Measurements from ENCODE around the gene CDC42. TPM values are rescaled to one million over a fixed set of nuclear protein-coding genes. Genes with fewer than 3 reads are reported as not detected.

CDC42 gene
- total and polyA plus RNA-seq, 2 donors (not counting 1 experiment from before 2014, with no cell fraction given) = 325 to 446 TPM

- Histone ChIP-seq H2AFZ (ENCODE audit: low read length) (no peak overlapping the region), H3K4me2 (ENCODE audit: extremely low read depth, insufficient read depth, low read length) (no peak overlapping the region), H3K4me3 (replicated peaks in 1 of 4; ENCODE audit: control extremely low read depth in 1 of 4, insufficient read depth in 1 of 4, low read depth in 3 of 4, low read length in 4 of 4) (no peak overlapping the region), H3K27me3 (ENCODE audit: control insufficient read depth, insufficient read depth, low read length) (no peaks in the 10 kb centered on the region), H3K9me3 (ENCODE audit: control insufficient read depth, insufficient read depth, low read depth, low read length) (no peaks in the 10 kb centered on the region), H3K27ac (ENCODE audit: insufficient read depth, low read length) (no peak overlapping the region), H3K4me1 (ENCODE audit: control insufficient read depth, extremely low read depth, insufficient read depth, low read length) (no peaks in the 10 kb centered on the region), H4K20me1 (ENCODE audit: control insufficient read depth, extremely low read depth, insufficient read depth, low read length) (peaks cover 3% of the 10 kb centered on the region), H3K36me3 (ENCODE audit: control insufficient read depth, insufficient read depth, low read length) (peaks cover 10% of the 10 kb centered on the region), H3K79me2 (ENCODE audit: control insufficient read depth, insufficient read depth, low read length) (peaks cover 50% of the 10 kb centered on the region), H3K9ac (ENCODE audit: insufficient read depth, low read length) (no peak overlapping the region)
- TF ChIP-seq CTCF (conservative IDR thresholded peaks at IDR 0.05 in 1 of 2, IDR thresholded peaks at IDR 0.05 in 1 of 2; ENCODE audit: low read depth in 1 of 2, low read length in 2 of 2) (no peak), EZH2 (IDR thresholded peaks at IDR 0.05; ENCODE audit: low read length, missing control alignments) (no peak)
- DNase-seq (ENCODE audit: low read depth in 2 of 2) = no peak
Measured at GRCh38 chr1:22098752-22099151, 46.2 kb downstream of the CDC42 start.

- Histone ChIP-seq H2AFZ (ENCODE audit: low read length) (no peak overlapping the region), H3K36me3 (ENCODE audit: control insufficient read depth, insufficient read depth, low read length) (peaks cover 10% of the 10 kb centered on the region), H3K79me2 (ENCODE audit: control insufficient read depth, insufficient read depth, low read length) (peaks cover 45% of the 10 kb centered on the region), H4K20me1 (ENCODE audit: control insufficient read depth, extremely low read depth, insufficient read depth, low read length) (peaks cover 2% of the 10 kb centered on the region), H3K9ac (ENCODE audit: insufficient read depth, low read length) (no peak overlapping the region), H3K27me3 (ENCODE audit: control insufficient read depth, insufficient read depth, low read length) (no peaks in the 10 kb centered on the region), H3K4me3 (replicated peaks in 1 of 4; ENCODE audit: control extremely low read depth in 1 of 4, insufficient read depth in 1 of 4, low read depth in 3 of 4, low read length in 4 of 4) (no peak overlapping the region), H3K27ac (ENCODE audit: insufficient read depth, low read length) (no peak overlapping the region), H3K4me1 (ENCODE audit: control insufficient read depth, extremely low read depth, insufficient read depth, low read length) (no peaks in the 10 kb centered on the region), H3K4me2 (ENCODE audit: extremely low read depth, insufficient read depth, low read length) (no peak overlapping the region), H3K9me3 (ENCODE audit: control insufficient read depth, insufficient read depth, low read depth, low read length) (no peaks in the 10 kb centered on the region)
- no peak for DNase-seq (ENCODE audit: low read depth in 2 of 2)
- TF ChIP-seq CTCF (conservative IDR thresholded peaks at IDR 0.05 in 1 of 2, IDR thresholded peaks at IDR 0.05 in 1 of 2; ENCODE audit: low read depth in 1 of 2, low read length in 2 of 2) = no peak
- no peak for TF ChIP-seq EZH2 (IDR thresholded peaks at IDR 0.05; ENCODE audit: low read length, missing control alignments)
Measured at GRCh38 chr1:22100168-22100567, 47.7 kb downstream of the CDC42 start.

- Histone ChIP-seq H2AFZ (ENCODE audit: low read length) (no peak overlapping the region), H3K4me1 (ENCODE audit: control insufficient read depth, extremely low read depth, insufficient read depth, low read length) (no peaks in the 10 kb centered on the region), H4K20me1 (ENCODE audit: control insufficient read depth, extremely low read depth, insufficient read depth, low read length) (peaks cover 2% of the 10 kb centered on the region), H3K79me2 (ENCODE audit: control insufficient read depth, insufficient read depth, low read length) (peaks cover 48% of the 10 kb centered on the region), H3K4me3 (replicated peaks in 1 of 4; ENCODE audit: control extremely low read depth in 1 of 4, insufficient read depth in 1 of 4, low read depth in 3 of 4, low read length in 4 of 4) (no peak overlapping the region), H3K27ac (ENCODE audit: insufficient read depth, low read length) (no peak overlapping the region), H3K36me3 (ENCODE audit: control insufficient read depth, insufficient read depth, low read length) (peaks cover 10% of the 10 kb centered on the region), H3K4me2 (ENCODE audit: extremely low read depth, insufficient read depth, low read length) (no peak overlapping the region), H3K9ac (ENCODE audit: insufficient read depth, low read length) (no peak overlapping the region), H3K9me3 (ENCODE audit: control insufficient read depth, insufficient read depth, low read depth, low read length) (no peaks in the 10 kb centered on the region), H3K27me3 (ENCODE audit: control insufficient read depth, insufficient read depth, low read length) (no peaks in the 10 kb centered on the region)
- no peak for DNase-seq (ENCODE audit: low read depth in 2 of 2)
- no peak for TF ChIP-seq EZH2 (IDR thresholded peaks at IDR 0.05; ENCODE audit: low read length, missing control alignments)
Measured at GRCh38 chr1:22101199-22101598, 48.7 kb downstream of the CDC42 start.
